Measurements from ENCODE around the gene DOK3. TPM values are rescaled to one million over a fixed set of nuclear protein-coding genes. Genes with fewer than 3 reads are reported as not detected.
A peak's percentile ranks its signal among the peaks of the same experiment; 100 is the strongest.

Gene DOK3
- polyA plus RNA-seq, 1 donor from 2014 or later, result 5.5 TPM

- Histone ChIP-seq H3K9me3 (ENCODE audit: low read length) (no peaks in the 10 kb centered on the region), H3K27ac (ENCODE audit: low read length) (no peak overlapping the region), H3K9ac (ENCODE audit: low read length) (peak overlapping the region; percentile 80), H3K36me3 (ENCODE audit: insufficient read depth, low read length) (peaks cover 4% of the 10 kb centered on the region), H4K20me1 (ENCODE audit: insufficient read depth) (no peaks in the 10 kb centered on the region), H3K4me2 (ENCODE audit: low read length) (peak overlapping the region; percentile 84), H3K4me3 (ENCODE audit: low read length) (peak overlapping the region; percentile 80), H2AFZ (ENCODE audit: low read depth, low read length) (no peak overlapping the region), H3F3A (ENCODE audit: insufficient read depth, low read length, poor library complexity, severe bottlenecking) (no peaks in the 10 kb centered on the region), H3K79me2 (replicated peaks; ENCODE audit: insufficient read depth, low read length) (peaks cover 11% of the 10 kb centered on the region), H3K9me2 (ENCODE audit: insufficient read depth, low read length) (no peaks in the 10 kb centered on the region), H3K27me3 (ENCODE audit: insufficient read depth, low read depth, low read length) (no peaks in the 10 kb centered on the region)
- TF ChIP-seq RAD21 (conservative IDR thresholded peaks at IDR 0.05) (no peak), TAF1 (IDR thresholded peaks at IDR 0.05; ENCODE audit: low read depth) (no peak), EZH2 (IDR thresholded peaks at IDR 0.05; ENCODE audit: borderline replicate concordance, insufficient read depth, low read length, poor library complexity, severe bottlenecking) (no peak), CTCF (IDR thresholded peaks at IDR 0.05; ENCODE audit: poor library complexity, severe bottlenecking) (no peak), EP300 (conservative IDR thresholded peaks at IDR 0.05; ENCODE audit: poor library complexity, severe bottlenecking) (no peak), SMC3 (conservative IDR thresholded peaks at IDR 0.05; ENCODE audit: poor library complexity) (no peak), POLR2AphosphoS5 (IDR thresholded peaks at IDR 0.05) (no peak), REST (IDR thresholded peaks at IDR 0.05; ENCODE audit: borderline replicate concordance) (no peak), MXI1 (conservative IDR thresholded peaks at IDR 0.05; ENCODE audit: poor library complexity, severe bottlenecking) (no peak)
These were observed 6.0 kb upstream of the DOK3 start for GRCh38 chr5:177515580-177515979.

GRCh38 chr5:177514541-177514940 is 4.9 kb upstream of the DOK3 start:
- Histone ChIP-seq H3K79me2 (replicated peaks; ENCODE audit: insufficient read depth, low read length) (peaks cover 11% of the 10 kb centered on the region), H2AFZ (ENCODE audit: low read depth, low read length) (no peak overlapping the region), H3K4me2 (ENCODE audit: low read length) (no peak overlapping the region), H3K27ac (ENCODE audit: low read length) (no peak overlapping the region), H3K36me3 (ENCODE audit: insufficient read depth, low read length) (peaks cover 4% of the 10 kb centered on the region), H3K27me3 (ENCODE audit: insufficient read depth, low read depth, low read length) (no peaks in the 10 kb centered on the region), H4K20me1 (ENCODE audit: insufficient read depth) (no peaks in the 10 kb centered on the region), H3K9me3 (ENCODE audit: low read length) (no peaks in the 10 kb centered on the region), H3K4me3 (ENCODE audit: low read length) (no peak overlapping the region), H3K9ac (ENCODE audit: low read length) (no peak overlapping the region), H3K9me2 (ENCODE audit: insufficient read depth, low read length) (no peaks in the 10 kb centered on the region), H3F3A (ENCODE audit: insufficient read depth, low read length, poor library complexity, severe bottlenecking) (no peaks in the 10 kb centered on the region)
- no peak for TF ChIP-seq CTCF (IDR thresholded peaks at IDR 0.05; ENCODE audit: poor library complexity, severe bottlenecking)
- TF ChIP-seq SMC3 (conservative IDR thresholded peaks at IDR 0.05; ENCODE audit: poor library complexity), result no peak
- TF ChIP-seq TAF1 (IDR thresholded peaks at IDR 0.05; ENCODE audit: low read depth), result no peak
- no peak for TF ChIP-seq MXI1 (conservative IDR thresholded peaks at IDR 0.05; ENCODE audit: poor library complexity, severe bottlenecking)
- no peak for TF ChIP-seq RAD21 (conservative IDR thresholded peaks at IDR 0.05)
- TF ChIP-seq EZH2 (IDR thresholded peaks at IDR 0.05; ENCODE audit: borderline replicate concordance, insufficient read depth, low read length, poor library complexity, severe bottlenecking), result no peak
- no peak for TF ChIP-seq POLR2AphosphoS5 (IDR thresholded peaks at IDR 0.05)
- TF ChIP-seq EP300 (conservative IDR thresholded peaks at IDR 0.05; ENCODE audit: poor library complexity, severe bottlenecking), result no peak
- TF ChIP-seq REST (IDR thresholded peaks at IDR 0.05; ENCODE audit: borderline replicate concordance), result no peak

Data from neural cell (in vitro differentiated cells).